ENCODE measurements around the gene GPATCH2.

The GPATCH2 gene

GRCh38 chr1:217630711-217631591 is at the start of gene GPATCH2, which contains the start of gene SPATA17:
GPATCH2 (minus strand) TSS chr1:217631090; CDS start chr1:217630971, 119 bp downstream.
SPATA17 (plus strand) TSS chr1:217631344; CDS start chr1:217631379, 35 bp downstream.
- peak within 1 kb of the TSS; percentile 88 to 96 (median 91) for H3K4me3 ChIP-seq (ENCODE audit: low read depth in 1 of 5, low read length in 5 of 5)
- no peaks in the 10 kb centered on the region for H3K27me3 ChIP-seq (ENCODE audit: control insufficient read depth in 5 of 5, insufficient read depth in 4 of 5, low read length in 5 of 5)
- H3K4me1 ChIP-seq (ENCODE audit: control insufficient read depth in 5 of 5, insufficient read depth in 5 of 5, low read length in 5 of 5), result peaks cover 3 to 26% (median 21%) of the 10 kb centered on the region in 5 donors
- peak within 1 kb of the TSS; percentile 92 to 95 (median 94) for H3K9ac ChIP-seq (ENCODE audit: low read length in 5 of 5)
- no peaks in the 10 kb centered on the region for H3K36me3 ChIP-seq (ENCODE audit: control insufficient read depth in 5 of 5, insufficient read depth in 5 of 5, low read length in 5 of 5)
- no peaks in the 10 kb centered on the region for H3K9me3 ChIP-seq (ENCODE audit: control insufficient read depth in 5 of 5, low read length in 5 of 5)
- H3K27ac ChIP-seq (ENCODE audit: low read depth, low read length), result peak within 1 kb of the TSS; percentile 95

GRCh38 chr1:217674028-217674729 is 43.3 kb upstream of the GPATCH2 start:
- Histone ChIP-seq H3K27ac (ENCODE audit: low read depth, low read length) (no peak overlapping the region), H3K4me1 (ENCODE audit: control insufficient read depth in 5 of 5, insufficient read depth in 5 of 5, low read length in 5 of 5) (peaks cover 0 to 10% (median 3%) of the 10 kb centered on the region in 5 donors), H3K9me3 (ENCODE audit: control insufficient read depth in 5 of 5, low read length in 5 of 5) (no peaks in the 10 kb centered on the region), H3K36me3 (ENCODE audit: control insufficient read depth in 5 of 5, insufficient read depth in 5 of 5, low read length in 5 of 5) (no peaks in the 10 kb centered on the region), H3K27me3 (ENCODE audit: control insufficient read depth in 5 of 5, insufficient read depth in 4 of 5, low read length in 5 of 5) (no peaks in the 10 kb centered on the region), H3K4me3 (ENCODE audit: low read depth in 1 of 5, low read length in 5 of 5) (no peak overlapping the region), H3K9ac (ENCODE audit: low read length in 5 of 5) (no peak overlapping the region)

GRCh38 chr1:217673387-217673786 is 42.5 kb upstream of the GPATCH2 start:
- H3K27ac ChIP-seq (ENCODE audit: low read depth, low read length), result no peak overlapping the region
- no peaks in the 10 kb centered on the region for H3K36me3 ChIP-seq (ENCODE audit: control insufficient read depth in 5 of 5, insufficient read depth in 5 of 5, low read length in 5 of 5)
- no peaks in the 10 kb centered on the region for H3K27me3 ChIP-seq (ENCODE audit: control insufficient read depth in 5 of 5, insufficient read depth in 4 of 5, low read length in 5 of 5)

GRCh38 chr1:217668351-217668940 is 37.6 kb upstream of the GPATCH2 start:
- H3K4me1 ChIP-seq (ENCODE audit: control insufficient read depth in 5 of 5, insufficient read depth in 5 of 5, low read length in 5 of 5), result peaks cover 0 to 3% (median 0%) of the 10 kb centered on the region in 5 donors
- H3K4me3 ChIP-seq (ENCODE audit: low read depth in 1 of 5, low read length in 5 of 5), result no peak overlapping the region
- H3K27ac ChIP-seq (ENCODE audit: low read depth, low read length), result no peak overlapping the region
- no peak overlapping the region for H3K9ac ChIP-seq (ENCODE audit: low read length in 5 of 5)
- no peaks in the 10 kb centered on the region for H3K27me3 ChIP-seq (ENCODE audit: control insufficient read depth in 5 of 5, insufficient read depth in 4 of 5, low read length in 5 of 5)
- H3K9me3 ChIP-seq (ENCODE audit: control insufficient read depth in 5 of 5, low read length in 5 of 5), result no peaks in the 10 kb centered on the region
- H3K36me3 ChIP-seq (ENCODE audit: control insufficient read depth in 5 of 5, insufficient read depth in 5 of 5, low read length in 5 of 5), result no peaks in the 10 kb centered on the region

More at GRCh38 chr1:217673387-217673786, 42.5 kb upstream of the GPATCH2 start:
- Histone ChIP-seq H3K4me3 (ENCODE audit: low read depth in 1 of 5, low read length in 5 of 5) (no peak overlapping the region), H3K9ac (ENCODE audit: low read length in 5 of 5) (no peak overlapping the region), H3K9me3 (ENCODE audit: control insufficient read depth in 5 of 5, low read length in 5 of 5) (no peaks in the 10 kb centered on the region), H3K4me1 (ENCODE audit: control insufficient read depth in 5 of 5, insufficient read depth in 5 of 5, low read length in 5 of 5) (peaks cover 0 to 10% (median 3%) of the 10 kb centered on the region in 5 donors)

DNA sequence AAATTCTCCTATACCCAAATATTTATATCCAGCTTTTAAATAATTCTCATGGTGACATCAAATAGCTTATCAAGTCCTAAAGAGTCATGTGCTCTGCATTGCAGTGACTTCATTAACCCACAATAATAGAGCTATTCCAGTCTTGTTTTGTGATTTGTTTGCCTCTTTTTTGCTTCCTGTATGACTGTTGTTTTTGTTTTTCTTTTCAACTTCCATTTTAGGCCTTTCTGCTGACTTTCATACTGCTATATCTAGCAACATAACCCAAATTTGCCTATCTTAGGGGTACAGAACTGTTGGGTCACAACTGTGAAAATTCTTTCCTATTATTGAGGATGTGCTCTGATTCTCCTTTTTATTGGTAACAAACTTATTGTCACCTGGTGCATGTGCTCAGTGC is 30.5 kb upstream of the GPATCH2 start:
- H3K36me3 ChIP-seq (ENCODE audit: control insufficient read depth in 5 of 5, insufficient read depth in 5 of 5, low read length in 5 of 5), result no peaks in the 10 kb centered on the region
- no peak overlapping the region for H3K27ac ChIP-seq (ENCODE audit: low read depth, low read length)
- no peak overlapping the region for H3K9ac ChIP-seq (ENCODE audit: low read length in 5 of 5)
- H3K9me3 ChIP-seq (ENCODE audit: control insufficient read depth in 5 of 5, low read length in 5 of 5), result no peaks in the 10 kb centered on the region
- H3K27me3 ChIP-seq (ENCODE audit: control insufficient read depth in 5 of 5, insufficient read depth in 4 of 5, low read length in 5 of 5), result no peaks in the 10 kb centered on the region
- no peak overlapping the region for H3K4me3 ChIP-seq (ENCODE audit: low read depth in 1 of 5, low read length in 5 of 5)
- H3K4me1 ChIP-seq (ENCODE audit: control insufficient read depth in 5 of 5, insufficient read depth in 5 of 5, low read length in 5 of 5), result no peaks in the 10 kb centered on the region

DNA sequence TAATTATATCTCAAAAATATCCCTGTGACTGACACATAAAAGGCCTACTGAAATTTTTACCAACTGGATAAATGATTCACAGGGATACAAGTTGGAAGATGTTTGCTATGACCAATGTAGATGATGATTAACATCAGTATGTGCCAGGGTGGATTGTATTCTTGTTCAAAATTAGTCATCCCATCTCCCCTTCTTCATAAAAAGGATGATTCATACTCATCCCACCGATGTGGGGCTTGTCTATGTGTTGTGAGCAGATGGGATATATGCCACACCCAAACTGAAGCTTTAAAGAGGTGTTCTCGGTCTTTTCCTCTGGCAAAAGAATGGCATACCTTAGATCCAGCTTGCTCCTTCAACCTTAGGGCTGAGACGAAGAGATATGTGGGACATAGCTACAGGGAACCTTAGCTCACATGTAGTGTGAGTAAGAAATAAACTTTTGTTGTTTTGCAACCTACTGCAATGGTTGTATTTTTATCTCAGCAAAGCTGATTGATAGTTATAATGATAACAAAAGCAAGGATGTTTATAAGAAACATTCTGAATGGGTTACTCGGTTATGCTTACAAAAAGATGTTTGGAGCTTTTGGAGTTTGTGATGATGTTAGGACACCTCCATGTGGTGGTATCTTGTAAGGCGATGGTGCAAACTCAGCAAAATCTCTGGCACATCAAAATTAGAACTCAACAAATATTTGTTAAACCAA is 29.6 kb upstream of the GPATCH2 start:
- H3K27ac ChIP-seq (ENCODE audit: low read depth, low read length), result no peak overlapping the region
- no peaks in the 10 kb centered on the region for H3K36me3 ChIP-seq (ENCODE audit: control insufficient read depth in 5 of 5, insufficient read depth in 5 of 5, low read length in 5 of 5)
- no peaks in the 10 kb centered on the region for H3K9me3 ChIP-seq (ENCODE audit: control insufficient read depth in 5 of 5, low read length in 5 of 5)
- H3K9ac ChIP-seq (ENCODE audit: low read length in 5 of 5), result no peak overlapping the region
- no peak overlapping the region for H3K4me3 ChIP-seq (ENCODE audit: low read depth in 1 of 5, low read length in 5 of 5)
- no peaks in the 10 kb centered on the region for H3K4me1 ChIP-seq (ENCODE audit: control insufficient read depth in 5 of 5, insufficient read depth in 5 of 5, low read length in 5 of 5)
- no peaks in the 10 kb centered on the region for H3K27me3 ChIP-seq (ENCODE audit: control insufficient read depth in 5 of 5, insufficient read depth in 4 of 5, low read length in 5 of 5)

DNA sequence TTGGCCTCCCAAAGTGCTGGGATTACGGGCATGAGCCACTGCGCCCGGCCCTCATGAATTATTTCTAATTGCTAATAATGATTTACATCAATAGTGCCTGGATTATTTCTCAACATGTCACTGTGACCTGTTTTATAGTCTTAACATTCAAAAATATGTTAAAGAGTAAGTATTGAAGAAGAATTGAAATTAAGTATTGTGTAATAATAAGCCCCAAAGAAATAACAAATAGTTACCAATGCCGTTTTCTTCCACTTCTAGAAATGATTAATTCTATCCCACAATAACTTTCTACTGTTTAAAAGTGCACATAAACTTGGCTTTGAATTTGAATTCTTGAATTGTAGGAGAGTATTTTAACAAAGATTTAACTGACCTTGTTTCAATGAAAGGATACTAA is 19.8 kb upstream of the GPATCH2 start:
- Histone ChIP-seq H3K27ac (ENCODE audit: low read depth, low read length) (no peak overlapping the region), H3K4me3 (ENCODE audit: low read depth in 1 of 5, low read length in 5 of 5) (no peak overlapping the region), H3K27me3 (ENCODE audit: control insufficient read depth in 5 of 5, insufficient read depth in 4 of 5, low read length in 5 of 5) (no peaks in the 10 kb centered on the region), H3K9me3 (ENCODE audit: control insufficient read depth in 5 of 5, low read length in 5 of 5) (no peaks in the 10 kb centered on the region), H3K4me1 (ENCODE audit: control insufficient read depth in 5 of 5, insufficient read depth in 5 of 5, low read length in 5 of 5) (no peaks in the 10 kb centered on the region), H3K36me3 (ENCODE audit: control insufficient read depth in 5 of 5, insufficient read depth in 5 of 5, low read length in 5 of 5) (no peaks in the 10 kb centered on the region), H3K9ac (ENCODE audit: low read length in 5 of 5) (no peak overlapping the region)

DNA sequence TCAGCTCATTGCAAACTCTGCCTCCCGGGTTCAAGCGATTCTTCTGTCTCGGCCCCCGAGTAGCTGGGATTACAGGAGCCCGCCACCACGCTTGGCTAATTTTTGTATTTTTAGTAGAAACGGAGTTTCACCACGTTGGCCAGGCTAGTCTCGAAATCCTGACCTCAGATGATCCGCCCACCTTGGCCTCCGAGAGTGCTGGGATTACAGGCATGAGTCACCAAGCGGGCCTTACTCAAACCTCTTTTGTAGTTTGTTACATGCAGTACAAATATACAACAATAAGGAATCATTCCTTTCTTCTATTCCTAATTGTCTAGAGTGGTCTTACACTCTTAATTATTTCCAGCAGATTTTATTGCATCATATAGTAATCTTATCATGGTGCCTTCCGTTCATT is 16.9 kb upstream of the GPATCH2 start:
- Histone ChIP-seq H3K4me1 (ENCODE audit: control insufficient read depth in 5 of 5, insufficient read depth in 5 of 5, low read length in 5 of 5) (no peaks in the 10 kb centered on the region), H3K9me3 (ENCODE audit: control insufficient read depth in 5 of 5, low read length in 5 of 5) (no peaks in the 10 kb centered on the region)

GRCh38 chr1:217642455-217642854 is 11.6 kb upstream of the GPATCH2 start:
- no peaks in the 10 kb centered on the region for H3K27me3 ChIP-seq (ENCODE audit: control insufficient read depth in 5 of 5, insufficient read depth in 4 of 5, low read length in 5 of 5)
- no peaks in the 10 kb centered on the region for H3K9me3 ChIP-seq (ENCODE audit: control insufficient read depth in 5 of 5, low read length in 5 of 5)
- H3K9ac ChIP-seq (ENCODE audit: low read length in 5 of 5), result no peak overlapping the region
- H3K4me3 ChIP-seq (ENCODE audit: low read depth in 1 of 5, low read length in 5 of 5), result no peak overlapping the region
- no peaks in the 10 kb centered on the region for H3K4me1 ChIP-seq (ENCODE audit: control insufficient read depth in 5 of 5, insufficient read depth in 5 of 5, low read length in 5 of 5)
- H3K27ac ChIP-seq (ENCODE audit: low read depth, low read length), result no peak overlapping the region
- H3K36me3 ChIP-seq (ENCODE audit: control insufficient read depth in 5 of 5, insufficient read depth in 5 of 5, low read length in 5 of 5), result no peaks in the 10 kb centered on the region

More for the DNA sequence above, 16.9 kb upstream of the GPATCH2 start:
- no peak overlapping the region for H3K4me3 ChIP-seq (ENCODE audit: low read depth in 1 of 5, low read length in 5 of 5)
- no peaks in the 10 kb centered on the region for H3K27me3 ChIP-seq (ENCODE audit: control insufficient read depth in 5 of 5, insufficient read depth in 4 of 5, low read length in 5 of 5)
- H3K27ac ChIP-seq (ENCODE audit: low read depth, low read length), result no peak overlapping the region
- H3K9ac ChIP-seq (ENCODE audit: low read length in 5 of 5), result no peak overlapping the region
- no peaks in the 10 kb centered on the region for H3K36me3 ChIP-seq (ENCODE audit: control insufficient read depth in 5 of 5, insufficient read depth in 5 of 5, low read length in 5 of 5)
